GM21619 (cell line): ENCODE measurements around the gene STX8.

Source experiments
- ATAC-seq: cut with Tn5 transposase; IDR thresholded peaks from one replicate; pipeline ENCODE4 v1.9.1; 2021; ENCODE audit not compliant: unreplicated experiment

STX8 gene

DNA sequence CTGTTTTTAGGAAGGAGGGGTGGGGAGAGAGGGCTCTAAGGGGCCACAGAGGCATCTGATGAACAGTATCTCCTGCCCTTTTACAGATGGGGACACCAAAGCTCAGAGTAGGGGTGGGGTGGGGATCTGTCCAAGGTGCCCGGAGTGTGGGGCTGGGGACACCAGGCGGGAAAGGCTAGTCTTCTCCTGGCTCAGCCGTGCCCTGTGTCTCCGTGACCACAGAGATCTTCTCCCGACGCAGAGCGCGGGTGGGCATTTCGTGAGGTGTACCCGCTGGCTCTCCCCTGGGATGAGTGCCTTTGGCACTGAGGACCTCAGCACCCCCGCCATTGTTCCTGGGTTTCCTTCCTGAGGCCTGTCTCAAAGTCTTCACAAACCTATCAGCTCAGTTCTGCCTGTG is 344.8 kb downstream of the STX8 start:
- no peak for ATAC-seq

DNA sequence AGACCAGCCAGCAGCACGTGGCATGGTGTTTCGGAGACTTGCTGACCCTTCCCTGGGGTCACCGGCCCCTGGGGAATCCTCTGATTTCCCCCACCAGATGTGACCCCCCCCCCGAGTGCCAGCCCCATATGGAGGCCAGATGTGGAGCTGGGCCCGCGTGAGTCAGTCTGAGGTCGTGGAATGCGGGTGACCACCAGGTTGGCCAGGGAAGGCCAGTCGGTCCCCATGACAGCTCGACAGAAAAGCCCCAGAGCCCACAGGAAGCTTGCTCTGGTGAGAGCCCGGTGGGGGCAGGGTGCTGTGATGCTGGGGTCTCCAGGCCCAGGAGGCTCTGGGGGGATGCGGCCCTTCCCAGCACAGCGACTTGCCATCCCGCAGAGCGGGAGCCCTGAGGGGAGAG is 345.3 kb downstream of the STX8 start:
- no peak for ATAC-seq

DNA sequence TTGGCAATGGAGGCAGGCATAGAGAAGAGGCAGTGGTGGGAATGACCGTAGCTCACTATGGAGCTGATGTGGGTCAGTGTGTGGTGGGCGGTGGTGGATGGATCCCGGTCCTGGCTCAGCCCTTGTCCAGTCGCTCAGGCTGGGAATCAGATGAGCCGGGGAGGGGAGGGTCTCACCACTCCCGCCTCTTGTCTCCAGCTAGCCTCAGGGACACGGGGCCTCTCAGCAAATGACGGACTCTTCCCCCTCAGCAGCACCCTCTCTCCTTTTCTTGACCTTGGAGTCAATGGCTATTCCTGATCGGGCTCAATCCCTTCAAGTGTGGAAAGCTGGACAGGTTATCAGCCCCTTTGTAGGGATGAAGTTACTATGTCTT is 345.8 kb downstream of the STX8 start:
- ATAC-seq = no peak

DNA sequence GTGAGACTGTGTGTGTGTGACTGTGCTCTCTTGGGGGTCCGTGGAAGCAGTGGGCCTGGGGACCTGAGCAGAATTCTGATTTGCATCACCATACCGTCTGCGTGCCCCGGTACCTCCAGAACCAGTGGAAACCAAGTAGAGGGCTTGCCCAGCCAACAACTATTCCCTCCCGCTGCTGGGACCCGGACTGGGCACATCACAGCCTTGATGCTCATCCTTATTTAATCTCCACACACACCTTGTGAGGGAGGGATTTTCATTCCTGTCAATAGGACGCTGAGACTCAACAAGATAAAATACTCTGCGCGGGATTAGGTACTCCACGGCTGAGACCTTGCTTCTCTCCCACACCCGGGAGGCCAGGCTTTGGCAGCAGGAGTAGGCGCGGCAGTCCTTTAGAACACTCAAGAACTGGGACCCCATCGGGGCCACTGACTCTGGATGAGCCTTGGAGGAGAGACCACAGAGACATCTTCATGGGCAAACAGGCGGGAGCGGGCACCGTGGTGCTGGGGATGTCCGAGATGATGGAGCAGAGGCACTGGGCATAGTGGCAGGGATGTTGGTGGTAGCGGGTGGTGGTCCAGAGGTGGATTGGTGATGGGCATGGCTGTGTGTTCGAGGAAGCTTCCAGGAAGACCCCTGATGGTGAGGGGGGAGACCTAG is 346.3 kb downstream of the STX8 start:
- ATAC-seq = no peak

DNA sequence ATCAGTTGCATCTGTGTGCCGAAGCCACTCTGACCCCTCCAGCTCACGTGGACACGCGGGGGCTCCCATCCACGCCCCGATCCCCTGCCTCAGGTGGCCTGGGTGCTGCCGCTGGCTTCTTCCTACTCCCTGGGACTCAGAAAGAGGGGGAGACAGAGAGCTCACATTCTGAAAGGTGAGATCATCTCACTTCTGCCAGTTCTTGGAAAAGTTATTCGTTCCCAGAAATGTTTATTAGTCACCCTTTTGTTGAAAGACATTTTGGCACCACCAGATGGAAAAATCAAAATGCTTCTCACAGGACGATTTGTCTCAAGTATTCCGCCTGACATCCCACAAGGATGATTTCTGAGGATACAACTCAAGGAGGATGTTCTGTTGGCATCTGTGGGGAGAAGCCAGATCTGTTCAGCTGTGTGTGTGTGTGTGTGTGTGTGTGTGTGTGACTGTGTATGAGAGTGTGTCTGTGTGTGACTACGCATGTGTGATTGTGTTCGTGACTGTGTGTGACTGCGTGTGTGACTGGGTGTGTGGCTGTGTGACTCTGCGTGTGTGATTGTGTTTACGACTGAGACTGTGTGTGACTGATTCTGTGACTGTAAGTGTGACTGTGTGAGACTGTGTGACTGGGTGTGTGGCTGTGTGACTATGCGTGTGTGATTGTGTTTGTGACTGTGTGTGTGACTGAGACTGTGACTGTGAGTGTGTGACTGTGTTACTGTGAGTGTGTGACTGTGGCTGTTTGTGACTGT is 347.0 kb downstream of the STX8 start:
- no peak for ATAC-seq

DNA sequence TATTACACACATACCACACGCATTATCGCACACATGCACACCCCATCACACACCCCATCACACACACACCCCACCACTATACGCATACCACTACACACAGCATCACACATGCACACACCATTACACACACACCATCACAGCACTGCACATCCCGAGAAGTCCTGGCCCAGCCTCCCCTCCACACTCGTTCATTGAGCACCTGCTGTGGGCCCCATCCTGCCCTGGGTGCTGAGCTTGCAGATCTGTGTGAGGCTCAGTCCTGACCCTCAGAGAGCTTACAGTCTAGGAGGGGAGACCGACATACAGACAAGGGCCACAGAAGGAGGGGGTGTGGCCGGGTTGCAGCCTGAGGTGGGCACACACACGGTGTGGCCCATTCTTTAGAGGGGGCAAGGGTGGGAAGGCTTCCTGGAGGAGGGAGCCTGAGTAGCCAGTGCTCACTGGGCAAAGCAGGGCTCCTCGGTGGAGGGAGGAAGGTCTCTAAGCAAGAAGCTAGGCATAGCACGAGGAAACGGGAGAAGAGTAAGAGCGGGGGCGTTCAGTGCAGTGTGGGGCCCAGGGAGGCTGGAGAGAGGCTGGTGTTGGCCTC is 347.7 kb downstream of the STX8 start:
- ATAC-seq = no peak

DNA sequence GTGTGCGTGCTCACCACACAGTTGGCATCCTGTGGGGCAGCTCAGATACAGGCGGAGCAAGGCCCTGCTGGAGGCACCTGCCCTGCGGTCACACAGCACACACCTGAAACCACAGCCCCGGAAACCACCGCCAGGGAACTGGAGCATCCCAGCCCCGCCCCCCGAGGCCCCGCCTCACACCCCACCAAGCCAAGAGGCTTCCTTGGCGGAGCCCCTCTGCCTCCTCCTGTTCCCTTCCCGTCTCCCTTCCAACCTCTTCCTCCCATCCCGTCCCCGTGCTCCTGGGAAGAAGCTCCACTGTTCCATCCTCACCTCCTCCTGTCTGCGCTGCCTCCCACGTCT is 348.9 kb downstream of the STX8 start:
- ATAC-seq = no peak

DNA sequence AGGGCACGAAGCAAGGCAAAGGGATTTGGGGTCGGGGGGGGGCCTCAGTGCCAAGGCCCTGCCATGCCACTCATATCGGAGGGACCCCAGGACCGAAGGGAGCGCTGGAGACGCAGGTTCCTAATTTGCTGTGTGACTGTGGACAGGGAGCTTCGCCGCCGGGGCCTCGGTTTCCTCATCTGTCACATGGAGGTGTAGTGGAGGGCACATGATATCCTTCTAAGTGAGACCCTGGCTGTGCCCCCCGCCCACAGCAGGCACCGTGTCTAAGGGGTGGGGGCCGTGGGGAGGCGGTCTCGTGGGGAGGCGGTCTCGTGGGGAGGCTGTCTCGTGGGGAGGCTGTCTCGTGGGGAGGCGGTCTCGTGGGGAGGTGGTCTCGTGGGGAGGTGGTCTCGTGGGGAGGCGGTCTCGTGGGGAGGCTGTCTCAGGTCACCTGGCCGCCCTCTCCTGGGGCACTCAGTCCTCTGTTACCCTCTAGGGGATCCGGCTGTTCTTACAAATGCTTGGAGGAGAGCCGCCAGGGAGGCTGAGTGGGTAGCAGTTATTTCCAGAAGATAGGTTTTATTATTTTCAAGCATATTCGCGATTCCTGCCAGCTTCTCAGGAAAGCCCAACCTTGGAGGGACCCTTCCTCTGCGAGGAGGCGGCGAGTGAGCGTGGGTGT is 349.4 kb downstream of the STX8 start:
- ATAC-seq = no peak

DNA sequence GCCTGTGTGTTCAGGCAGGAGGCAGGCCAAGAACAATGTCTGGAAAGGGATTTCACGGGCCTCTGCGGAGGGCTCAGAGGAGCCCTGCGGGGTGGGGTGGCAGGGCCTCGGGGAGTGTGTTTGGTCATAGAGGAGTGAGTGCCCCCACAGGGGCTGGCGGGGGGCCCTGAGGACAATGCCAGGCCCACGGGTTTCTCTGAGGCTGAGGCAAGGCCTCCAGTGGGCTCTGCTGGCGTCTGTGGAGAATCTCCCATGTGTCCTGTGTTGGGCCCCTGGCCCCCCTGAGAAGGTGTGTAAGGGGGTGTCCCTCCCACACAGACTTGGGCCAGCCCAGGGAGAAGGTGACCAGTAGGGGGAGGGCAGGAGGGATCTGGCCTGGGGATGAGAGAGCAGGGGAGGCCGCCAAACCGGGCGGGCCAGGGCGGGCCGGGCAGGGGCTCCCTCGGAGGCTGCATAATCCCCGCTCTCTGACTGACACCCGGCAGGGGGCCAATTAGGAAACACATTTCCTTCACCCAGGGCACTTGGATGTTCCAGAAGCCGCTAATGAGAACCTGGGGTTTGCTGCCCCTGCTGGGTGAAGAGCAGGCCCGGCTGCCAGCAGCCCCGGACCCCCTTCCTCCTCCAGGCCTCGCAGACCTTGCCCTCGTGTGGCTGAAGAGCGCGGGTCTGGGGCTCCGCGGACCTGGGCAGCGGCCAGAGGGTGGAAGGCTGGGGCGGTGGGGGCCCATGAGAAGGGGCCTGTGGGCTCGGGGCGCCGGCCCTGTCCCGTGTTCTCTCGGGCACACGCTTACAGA is 350.1 kb downstream of the STX8 start:
- ATAC-seq = no peak

DNA sequence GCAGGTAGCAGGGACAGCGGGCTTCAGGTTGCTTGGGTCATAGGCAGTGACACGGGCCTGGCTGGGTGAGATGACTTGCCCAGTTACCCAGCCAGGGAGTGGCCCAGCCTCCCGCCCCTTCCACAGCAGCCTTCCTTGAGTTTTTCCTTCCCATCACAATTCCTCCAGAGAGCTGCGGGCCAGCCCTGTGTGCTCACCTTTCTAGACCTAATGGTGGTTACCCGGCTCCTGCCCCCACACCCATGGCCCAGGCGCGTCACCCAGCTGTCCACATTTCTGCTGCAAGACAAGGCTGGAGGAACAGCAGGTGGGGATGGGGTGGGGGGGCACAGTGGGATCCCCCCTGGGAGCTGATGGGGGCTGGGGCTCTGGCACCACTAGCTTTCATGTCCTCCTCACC is 351.1 kb downstream of the STX8 start:
- no peak for ATAC-seq

DNA sequence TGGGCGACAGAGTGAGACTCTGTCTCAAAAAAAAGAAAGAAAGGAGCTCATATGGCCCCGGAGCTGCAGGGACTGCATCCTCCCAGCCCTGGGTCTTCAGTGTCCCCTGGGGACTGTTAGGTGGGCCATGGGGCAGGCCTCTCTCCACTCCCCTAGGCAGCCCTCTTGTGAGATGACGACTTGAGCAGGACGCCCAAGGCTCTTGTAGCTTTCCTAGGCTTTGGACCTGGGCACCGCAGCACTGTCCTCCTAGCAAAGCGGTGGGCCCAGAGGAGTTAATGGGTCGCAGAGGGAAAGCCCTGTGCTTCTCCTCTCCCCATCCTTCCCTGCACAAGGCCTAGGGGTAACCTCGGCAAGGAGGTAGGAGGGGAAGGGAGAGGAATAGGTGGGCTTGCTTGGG is 352.1 kb downstream of the STX8 start:
- ATAC-seq = no peak

DNA sequence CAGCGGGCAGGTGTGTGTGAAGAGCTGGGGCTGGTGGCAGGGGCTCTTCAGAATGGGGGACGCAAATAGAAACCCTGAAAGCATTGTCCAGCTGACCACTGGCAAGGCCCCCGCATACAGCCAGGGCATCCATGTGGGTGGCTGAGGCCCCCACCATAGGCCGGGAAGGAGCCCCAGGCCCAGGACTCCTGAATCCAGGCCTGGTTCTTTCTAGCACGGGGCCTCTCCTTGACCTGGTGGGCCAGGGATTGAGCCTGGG is 353.8 kb downstream of the STX8 start:
- ATAC-seq = no peak

DNA sequence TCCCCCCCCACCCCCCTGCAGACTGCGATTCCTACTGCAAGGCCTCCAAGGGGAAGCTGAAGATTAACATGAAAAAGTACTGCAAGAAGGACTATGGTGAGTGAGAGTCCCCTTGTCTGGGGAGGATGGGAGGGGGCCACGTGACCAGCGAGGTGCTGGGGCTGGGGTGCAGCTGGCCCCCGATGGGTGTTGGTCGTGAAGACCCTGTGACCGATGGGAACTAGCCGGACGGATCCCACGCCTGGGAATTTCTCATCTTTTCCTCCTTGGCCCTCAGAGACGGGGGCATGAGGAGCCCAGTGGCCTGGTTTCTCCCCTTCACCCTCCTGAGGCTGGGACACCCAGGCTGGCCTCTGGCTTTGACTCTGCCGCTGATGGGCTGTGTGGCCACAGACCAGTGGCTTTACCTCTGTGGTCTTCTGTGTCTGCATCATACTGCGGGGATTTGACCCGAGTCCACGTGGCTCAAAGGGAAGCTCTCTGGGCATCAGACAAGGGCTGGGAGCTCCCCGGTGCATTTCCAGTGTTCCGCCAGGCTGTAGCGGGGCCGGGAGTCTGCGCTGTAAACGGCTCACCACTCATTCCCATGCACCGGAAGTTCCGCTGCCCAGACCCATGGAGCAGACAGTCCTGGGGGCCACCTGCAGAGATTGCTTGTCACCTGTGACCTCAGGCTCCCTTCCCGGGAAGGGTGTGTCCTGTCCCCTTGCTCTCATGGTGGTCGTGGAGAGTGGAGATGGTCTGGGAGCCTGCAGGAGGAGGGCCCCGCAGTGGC is 354.3 kb downstream of the STX8 start:
- ATAC-seq = no peak

DNA sequence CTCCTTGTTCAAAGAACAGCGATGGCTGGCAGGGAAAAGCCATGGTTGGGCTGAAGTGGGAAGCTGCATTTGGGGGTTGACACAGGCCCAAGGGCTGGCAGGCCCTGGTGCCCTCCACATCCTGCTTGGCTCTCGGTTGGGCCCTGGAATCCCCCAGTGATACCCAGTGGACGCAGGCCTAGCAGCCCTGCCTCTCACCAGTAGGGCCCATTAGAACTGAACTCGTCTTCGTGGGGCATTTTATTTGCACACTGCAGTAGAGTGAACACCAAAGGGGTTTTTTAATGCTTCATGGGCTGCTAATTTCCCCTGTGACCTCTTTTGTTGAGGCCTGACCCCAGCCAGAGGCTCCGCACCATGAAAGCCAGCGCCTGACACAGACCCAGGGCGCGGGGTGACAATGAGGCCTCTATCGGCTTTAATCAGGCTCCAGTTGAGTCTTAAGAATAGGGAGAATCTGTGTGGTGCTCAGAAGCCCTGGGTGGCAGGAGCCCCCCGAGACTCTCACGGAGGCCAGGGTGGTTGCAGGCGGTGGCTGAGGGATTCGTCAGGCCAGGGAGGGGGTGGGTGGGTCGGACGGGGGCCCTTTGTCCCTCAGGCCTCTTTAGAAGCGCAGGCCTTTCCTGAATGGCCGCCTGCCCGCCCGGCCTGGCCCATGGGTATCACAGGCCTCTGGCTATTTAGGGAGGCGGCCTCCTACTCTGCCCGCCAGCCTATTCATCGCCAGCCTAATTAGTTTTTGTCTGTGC is 355.0 kb downstream of the STX8 start:
- no peak for ATAC-seq

DNA sequence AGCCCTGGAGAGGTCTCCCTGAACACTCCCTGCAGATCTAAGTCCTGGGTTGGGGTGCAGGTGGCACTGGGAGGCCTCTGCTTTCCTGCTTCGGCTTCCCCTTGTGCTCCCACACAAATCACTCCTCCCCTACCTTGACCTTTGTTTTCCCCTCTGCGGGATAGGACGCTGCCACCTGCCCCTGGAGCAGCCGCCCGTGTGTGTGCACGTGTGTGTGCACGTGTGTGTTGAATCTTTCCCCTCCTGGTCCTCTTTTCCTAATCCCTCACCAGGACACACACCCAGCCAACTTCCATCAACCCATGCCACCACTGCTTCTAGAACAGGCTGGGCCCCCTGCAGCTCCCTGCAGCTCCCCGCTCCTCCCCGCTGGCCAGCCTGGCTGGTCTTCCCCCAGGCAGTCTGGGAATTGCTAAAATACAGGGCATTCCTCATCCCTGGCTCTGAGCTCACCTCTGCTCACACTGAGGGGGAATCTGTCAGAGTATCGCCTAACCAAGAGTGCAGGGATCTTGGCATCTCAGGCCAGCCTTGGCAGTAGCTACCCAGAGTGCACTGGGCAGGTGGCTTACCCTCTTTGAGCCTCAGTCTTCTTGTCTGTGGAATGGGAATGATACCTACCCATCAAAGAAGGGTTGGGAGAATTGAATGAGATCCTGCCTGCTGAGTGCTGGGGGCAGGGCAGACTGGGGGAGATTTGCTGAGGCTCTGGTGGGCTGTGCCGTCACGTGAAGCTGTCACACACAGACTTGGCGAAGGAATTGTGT is 355.8 kb downstream of the STX8 start:
- no peak for ATAC-seq

DNA sequence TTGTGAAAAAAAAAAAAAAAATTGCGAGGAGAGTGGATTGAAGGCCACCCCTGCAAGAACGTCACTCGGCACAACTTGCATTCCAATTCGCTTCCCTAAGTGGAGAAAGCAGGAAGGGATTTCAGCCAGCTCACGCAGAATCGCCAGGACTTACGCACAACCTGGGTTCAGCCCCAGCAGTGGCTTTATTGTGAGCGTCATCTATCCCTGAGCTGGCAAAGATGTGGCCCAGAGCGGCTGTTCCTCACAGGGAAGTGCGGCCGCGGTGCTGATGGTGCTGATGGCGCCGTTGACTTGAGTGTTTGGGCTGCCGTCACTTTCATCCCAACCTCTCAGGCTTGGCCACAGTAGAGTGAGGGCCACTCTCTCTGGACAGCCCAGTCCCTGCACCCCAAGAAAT is 356.7 kb downstream of the STX8 start:
- ATAC-seq = no peak

DNA sequence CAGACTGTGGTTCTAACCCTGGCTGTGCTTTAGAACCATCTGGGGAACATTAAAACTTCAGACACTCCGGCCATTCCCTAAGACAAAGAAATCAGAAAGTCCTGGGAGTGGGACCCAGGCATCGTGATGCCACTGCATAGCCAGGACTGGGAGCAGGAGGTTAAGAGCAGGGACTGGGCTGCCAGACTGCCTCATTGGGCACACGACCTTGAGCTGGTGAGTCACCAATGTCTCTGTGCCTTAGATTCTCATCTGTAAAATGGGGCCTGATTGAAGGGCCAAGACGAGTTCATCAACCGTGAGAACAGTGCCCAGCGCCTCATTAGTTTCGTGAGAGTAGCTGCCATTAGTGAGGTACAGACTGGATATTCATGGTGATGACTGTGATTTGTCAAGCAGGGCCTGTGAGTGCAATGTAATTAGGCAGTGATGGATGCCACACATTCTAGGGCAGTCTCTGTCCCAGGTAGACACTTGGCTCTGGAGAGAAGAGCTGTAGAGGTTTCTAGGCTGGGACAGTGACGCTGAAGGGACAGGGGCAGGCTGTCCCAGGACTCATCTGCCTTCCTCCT is 357.5 kb downstream of the STX8 start:
- ATAC-seq = no peak

DNA sequence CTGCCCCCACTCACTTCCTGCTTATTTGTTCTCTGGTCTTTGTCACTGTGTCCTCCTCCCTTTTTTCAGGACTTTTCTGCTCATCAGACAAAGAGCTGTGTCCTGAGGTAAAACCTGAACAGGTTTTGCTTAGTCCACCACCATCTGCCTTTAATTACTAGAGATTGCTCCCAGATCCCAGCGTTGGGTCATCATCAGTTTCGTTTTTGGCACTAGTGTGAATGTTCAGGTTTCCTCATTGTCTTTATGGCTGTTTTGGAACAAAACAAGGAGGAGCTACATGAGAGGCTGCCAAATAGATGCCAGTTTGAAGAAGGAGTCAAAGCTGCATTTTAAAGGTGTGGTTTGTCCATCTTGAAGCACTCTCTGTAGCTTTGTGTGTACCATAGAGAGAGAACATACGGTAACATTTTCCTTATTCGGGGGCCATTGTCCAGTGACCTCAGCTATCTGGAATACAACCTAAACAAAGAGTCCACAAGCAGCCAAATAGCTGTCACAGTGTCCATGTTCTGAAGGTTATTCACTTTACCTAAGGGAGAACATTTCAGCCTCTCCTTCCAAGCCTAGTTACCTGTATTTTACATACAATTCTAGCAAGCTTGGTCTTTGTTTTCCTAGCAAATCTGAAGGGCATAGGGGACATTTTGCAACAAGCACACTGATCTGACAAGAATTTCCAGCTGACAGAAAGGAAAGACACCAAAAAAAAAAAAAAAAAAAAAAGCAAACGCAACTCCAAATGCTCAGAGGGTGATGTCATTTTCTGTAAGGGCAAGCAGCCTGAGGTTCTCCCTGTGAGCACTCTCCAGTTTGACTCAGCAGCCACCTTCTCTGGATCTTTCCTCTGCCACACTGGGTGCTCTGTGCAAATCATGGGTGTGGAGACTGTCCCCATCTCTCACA is 358.2 kb downstream of the STX8 start:
- no peak for ATAC-seq
